ENCODE measurements around the gene C10orf67.
"Not testable (repeated sequence)": the region's sequence is repeated elsewhere in the genome, so short reads cannot be mapped to it uniquely, and the experiment has no call there.

The C10orf67 gene

GRCh38 chr10:23319835-23320234 lies 24.8 kb downstream of the C10orf67 start:
- DNase-seq = no peak

- no peak for DNase-seq
Measured at GRCh38 chr10:23318359-23318758, 26.2 kb downstream of the C10orf67 start.

GRCh38 chr10:23317416-23317815 lies 27.2 kb downstream of the C10orf67 start:
- DNase-seq = no peak

GRCh38 chr10:23316406-23316805 lies 28.2 kb downstream of the C10orf67 start:
- DNase-seq = no peak

- DNase-seq = no peak
Measured at GRCh38 chr10:23315966-23316365, 28.6 kb downstream of the C10orf67 start.

GRCh38 chr10:23314835-23315239 lies 29.8 kb downstream of the C10orf67 start:
- no peak for DNase-seq

- DNase-seq = no peak
Measured at GRCh38 chr10:23311034-23311433, 33.6 kb downstream of the C10orf67 start.

- no peak for DNase-seq
Measured at GRCh38 chr10:23310404-23310803, 34.2 kb downstream of the C10orf67 start.

- DNase-seq = not testable (repeated sequence)
Measured at GRCh38 chr10:23299961-23300360, 44.6 kb downstream of the C10orf67 start.

GRCh38 chr10:23294638-23295247 lies 49.9 kb downstream of the C10orf67 start:
- DNase-seq = no peak

- DNase-seq = no peak
Measured at GRCh38 chr10:23293973-23294590, 50.5 kb downstream of the C10orf67 start.

- peak; percentile 15 for DNase-seq
Measured at GRCh38 chr10:23293145-23293724, 51.4 kb downstream of the C10orf67 start.

GRCh38 chr10:23291551-23292334 lies 52.9 kb downstream of the C10orf67 start:
- no peak for DNase-seq

GRCh38 chr10:23284674-23285335 lies 59.8 kb downstream of the C10orf67 start:
- DNase-seq = no peak

GRCh38 chr10:23284155-23284554 lies 60.4 kb downstream of the C10orf67 start:
- DNase-seq = no peak

- no peak for DNase-seq
Measured at GRCh38 chr10:23283680-23284079, 60.9 kb downstream of the C10orf67 start.

- no peak for DNase-seq
Measured at GRCh38 chr10:23281044-23281433, 63.6 kb downstream of the C10orf67 start.

- no peak for DNase-seq
Measured at GRCh38 chr10:23280419-23281043, 64.1 kb downstream of the C10orf67 start.

GRCh38 chr10:23275355-23275754 lies 69.2 kb downstream of the C10orf67 start:
- no peak for DNase-seq

- not testable (repeated sequence) for DNase-seq
Measured at GRCh38 chr10:23274179-23274578, 70.4 kb downstream of the C10orf67 start.

- DNase-seq = no peak
Measured at GRCh38 chr10:23270531-23270930, 74.1 kb downstream of the C10orf67 start.

- DNase-seq = no peak
Measured at GRCh38 chr10:23263441-23264164, 81.0 kb downstream of the C10orf67 start.
